Colonic mucosa (tissue), 4 donors: ENCODE measurements around the gene BTRC. TPM values are rescaled to one million over a fixed set of nuclear protein-coding genes. Genes with fewer than 3 reads are reported as not detected.

Source experiments
- DNase-seq: peaks from one replicate; pipeline ENCODE4 v3.0.0-alpha.2; 2020
- H3K27ac ChIP-seq: fragments of 200-600 bp; one replicate; pipeline ENCODE4 v1.8.0; 2021
- H3K27me3 ChIP-seq: fragments of 200-600 bp; one replicate; pipeline ENCODE4 v1.8.0; 2021
- H3K36me3 ChIP-seq: fragments of 200-600 bp; one replicate; pipeline ENCODE4 v1.8.0; 2021
- H3K4me1 ChIP-seq: fragments of 200-600 bp; one replicate; pipeline ENCODE4 v1.8.0; 2021; ENCODE audit warnings: mild to moderate bottlenecking
- H3K4me3 ChIP-seq: fragments of 200-600 bp; one replicate; pipeline ENCODE4 v1.8.0; 2021
- H3K9ac ChIP-seq, 2 donors: one replicate each; pipeline ENCODE4 v1.7.0; 2013; ENCODE audit warnings: control low read depth in 2 of 2, low read depth in 2 of 2, low read length in 2 of 2
- H3K9me3 ChIP-seq: fragments of 200-600 bp; one replicate; pipeline ENCODE4 v1.8.0; 2021
- CTCF ChIP-seq: fragments of 200-600 bp; IDR thresholded peaks from one replicate; pipeline ENCODE4 v1.8.0; 2022; ENCODE audit warnings: antibody characterized with exemption, mild to moderate bottlenecking
- intact Hi-C: fragments of 100-400 bp; cut with DNase I; formaldehyde crosslinking; loops from one replicate; pipeline ENCODE4 v1.14.1; 2022
- total RNA-seq, 2 donors: library from RNA; stranded (reverse); fragmentation: NEBNext Ultra II Directional in 1 of 2; extraction: Animal tissue kit (Norgen Biotek cat#: 25700) in 1 of 2; gene quantifications; one replicate each; pipeline ENCODE4 v1.2.1, GENCODE V29; 2021
- donor health status: healthy.
- donor health status: DM: no; HTN: no; CAD: no.
- donor health status: DM: no; HTN: no; CAD: no.

Gene BTRC
- total RNA-seq, 2 donors from 2014 or later: 9.9 to 10.5 TPM

- Histone ChIP-seq H3K9ac (no peak overlapping the region), H3K9me3 (no peaks in the 10 kb centered on the region), H3K4me1 (no peaks in the 10 kb centered on the region), H3K27me3 (no peaks in the 10 kb centered on the region), H3K4me3 (no peak overlapping the region), H3K27ac (no peak overlapping the region), H3K36me3 (no peaks in the 10 kb centered on the region)
- DNase-seq: no peak
- intact Hi-C loops: no loop called here
- TF ChIP-seq CTCF: peak; percentile 34
Measured at GRCh38 chr10:101536800-101537199, 182.8 kb downstream of the BTRC start.

- intact Hi-C loops: no loop called here
- H3K27me3 ChIP-seq: no peaks in the 10 kb centered on the region
- no peaks in the 10 kb centered on the region for H3K4me1 ChIP-seq
- no peaks in the 10 kb centered on the region for H3K9me3 ChIP-seq
- no peak overlapping the region for H3K4me3 ChIP-seq
- no peak for DNase-seq
- TF ChIP-seq CTCF: no peak
- H3K27ac ChIP-seq: no peak overlapping the region
- H3K36me3 ChIP-seq: no peaks in the 10 kb centered on the region
- no peak overlapping the region for H3K9ac ChIP-seq
Measured at GRCh38 chr10:101538446-101538845, 184.5 kb downstream of the BTRC start.

- no peak for DNase-seq
- intact Hi-C loops: no loop called here
Measured at GRCh38 chr10:101545898-101546297, 191.9 kb downstream of the BTRC start.

GRCh38 chr10:101550965-101551364, 197.0 kb downstream of the BTRC start:
- Histone ChIP-seq H3K27me3 (no peaks in the 10 kb centered on the region), H3K27ac (no peak overlapping the region), H3K9me3 (no peaks in the 10 kb centered on the region), H3K9ac (no peak overlapping the region), H3K4me3 (no peak overlapping the region), H3K4me1 (no peaks in the 10 kb centered on the region), H3K36me3 (no peaks in the 10 kb centered on the region)
- intact Hi-C loops: no loop called here
- no peak for DNase-seq
- TF ChIP-seq CTCF: no peak

More at GRCh38 chr10:101545898-101546297, 191.9 kb downstream of the BTRC start:
- no peak overlapping the region for H3K27ac ChIP-seq
- no peaks in the 10 kb centered on the region for H3K9me3 ChIP-seq
- H3K27me3 ChIP-seq: no peaks in the 10 kb centered on the region
- no peak overlapping the region for H3K9ac ChIP-seq
- no peaks in the 10 kb centered on the region for H3K4me1 ChIP-seq
- no peak for TF ChIP-seq CTCF
- H3K36me3 ChIP-seq: no peaks in the 10 kb centered on the region
- no peak overlapping the region for H3K4me3 ChIP-seq

- H3K4me1 ChIP-seq: no peaks in the 10 kb centered on the region
- no peaks in the 10 kb centered on the region for H3K36me3 ChIP-seq
- DNase-seq: no peak
- intact Hi-C loops: no loop called here
- H3K4me3 ChIP-seq: no peak overlapping the region
- no peaks in the 10 kb centered on the region for H3K27me3 ChIP-seq
- no peak overlapping the region for H3K9ac ChIP-seq
- H3K27ac ChIP-seq: no peak overlapping the region
- H3K9me3 ChIP-seq: no peaks in the 10 kb centered on the region
- TF ChIP-seq CTCF: no peak
Measured at GRCh38 chr10:101552442-101552841, 198.5 kb downstream of the BTRC start.

GRCh38 chr10:101557541-101557940, 203.6 kb downstream of the BTRC start:
- no peak for TF ChIP-seq CTCF
- no peaks in the 10 kb centered on the region for H3K9me3 ChIP-seq
- DNase-seq: no peak
- no peaks in the 10 kb centered on the region for H3K27me3 ChIP-seq
- H3K27ac ChIP-seq: no peak overlapping the region
- no peaks in the 10 kb centered on the region for H3K4me1 ChIP-seq
- no peak overlapping the region for H3K9ac ChIP-seq
- intact Hi-C loops: no loop called here
- no peak overlapping the region for H3K4me3 ChIP-seq
- no peaks in the 10 kb centered on the region for H3K36me3 ChIP-seq
